Liver (tissue), 9 donors: Measurements from ENCODE around the gene SDF4. TPM values are rescaled to one million over a fixed set of nuclear protein-coding genes. Genes with fewer than 3 reads are reported as not detected.

Experiments
- DNase-seq: peaks from one replicate; pipeline ENCODE4 v3.0.0-alpha.2; 2017; ENCODE audit warnings: low spot score
- H3K27ac ChIP-seq, 2 donors: one replicate each; pipeline ENCODE4 v1.7.0; 2013; ENCODE audit warnings: inconsistent platforms in 2 of 2, low read length in 2 of 2, control low read depth in 1 of 2, low read depth in 1 of 2, mild to moderate bottlenecking in 1 of 2
- H3K27me3 ChIP-seq, 4 donors: one replicate each; pipeline versions ENCODE4 v1.6.1 to v1.7.0; 2013; ENCODE audit warnings: low read length in 3 of 4, inconsistent platforms in 1 of 4, mild to moderate bottlenecking in 1 of 4, moderate library complexity in 1 of 4; ENCODE audit not compliant: control insufficient read depth in 4 of 4, insufficient read depth in 4 of 4
- H3K36me3 ChIP-seq, 4 donors: one replicate each; pipeline versions ENCODE4 v1.6.1 to v1.7.0; 2013; ENCODE audit warnings: low read length in 3 of 4, mild to moderate bottlenecking in 3 of 4, low read depth in 1 of 4, moderate library complexity in 1 of 4; ENCODE audit not compliant: control insufficient read depth in 4 of 4, insufficient read depth in 3 of 4
- H3K4me1 ChIP-seq, 4 donors: one replicate each; pipeline versions ENCODE4 v1.6.1 to v1.7.0; 2013; ENCODE audit warnings: low read length in 3 of 4, mild to moderate bottlenecking in 3 of 4, moderate library complexity in 1 of 4; ENCODE audit not compliant: control insufficient read depth in 4 of 4, insufficient read depth in 4 of 4
- H3K4me3 ChIP-seq, 3 donors: one replicate each; pipeline versions ENCODE4 v1.6.1 to v1.7.0; 2013; ENCODE audit warnings: low read length in 3 of 3, control low read depth in 1 of 3, low read depth in 1 of 3, mild to moderate bottlenecking in 1 of 3
- H3K9ac ChIP-seq, 2 donors: one replicate each; pipeline ENCODE4 v1.7.0; 2013; ENCODE audit warnings: low read length in 2 of 2, mild to moderate bottlenecking in 2 of 2, moderate library complexity in 2 of 2, control low read depth in 1 of 2, low read depth in 1 of 2
- H3K9me3 ChIP-seq, 4 donors: one replicate each; pipeline versions ENCODE4 v1.6.1 to v1.7.0; 2013; ENCODE audit warnings: low read length in 3 of 4; ENCODE audit not compliant: control insufficient read depth in 4 of 4
- ATF3 ChIP-seq: IDR thresholded peaks from 2 replicates; pipeline ENCODE4 v1.6.1; 2016; ENCODE audit warnings: antibody characterized with exemption
- CTCF ChIP-seq: fragments of 150-350 bp; IDR thresholded peaks from 2 replicates; pipeline ENCODE4 v1.5.1; 2017; ENCODE audit warnings: improper control_type of control experiment, low read depth, low read length; ENCODE audit not compliant: missing input control
- EGR1 ChIP-seq, 2 donors: IDR thresholded peaks; 2 replicates each; pipeline ENCODE4 v1.6.1; 2016 to 2018; ENCODE audit warnings: antibody characterized with exemption in 2 of 2, low read depth in 2 of 2
- FOXA1 ChIP-seq: IDR thresholded peaks from 2 replicates; pipeline ENCODE4 v1.6.1; 2016; ENCODE audit warnings: antibody characterized with exemption
- FOXA2 ChIP-seq: IDR thresholded peaks from 2 replicates; pipeline ENCODE4 v1.6.1; 2016; ENCODE audit warnings: antibody characterized with exemption
- GABPA ChIP-seq, 2 donors: IDR thresholded peaks in 1 of 2; conservative IDR thresholded peaks in 1 of 2; 2 replicates each; pipeline ENCODE4 v1.6.1; 2016; ENCODE audit warnings: antibody characterized with exemption in 2 of 2, mild to moderate bottlenecking in 1 of 2, moderate library complexity in 1 of 2
- HNF4A ChIP-seq, 2 donors: conservative IDR thresholded peaks; 2 replicates each; pipeline ENCODE4 v1.6.1; 2016; ENCODE audit warnings: antibody characterized with exemption in 2 of 2, mild to moderate bottlenecking in 2 of 2
- HNF4G ChIP-seq: IDR thresholded peaks from 2 replicates; pipeline ENCODE4 v1.6.1; 2016; ENCODE audit warnings: antibody characterized with exemption
- JUND ChIP-seq, 2 donors: IDR thresholded peaks; 2 replicates each; pipeline ENCODE4 v1.6.1; 2016; ENCODE audit warnings: antibody characterized with exemption in 2 of 2
- MAX ChIP-seq: IDR thresholded peaks from 2 replicates; pipeline ENCODE4 v1.6.1; 2016; ENCODE audit warnings: antibody characterized with exemption
- NR2F2 ChIP-seq: IDR thresholded peaks from 2 replicates; pipeline ENCODE4 v1.6.1; 2016; ENCODE audit warnings: antibody characterized with exemption
- RAD21 ChIP-seq, 2 donors: IDR thresholded peaks; 2 replicates each; pipeline ENCODE4 v1.6.1; 2016; ENCODE audit warnings: antibody characterized with exemption in 2 of 2, mild to moderate bottlenecking in 2 of 2
- REST ChIP-seq: IDR thresholded peaks from 2 replicates; pipeline ENCODE4 v1.6.1; 2016; ENCODE audit warnings: antibody characterized with exemption, mild to moderate bottlenecking
- RXRA ChIP-seq, 2 donors: IDR thresholded peaks; 2 replicates each; pipeline ENCODE4 v1.6.1; 2017 to 2018; ENCODE audit warnings: antibody characterized with exemption in 2 of 2, mild to moderate bottlenecking in 1 of 2
- SP1 ChIP-seq: IDR thresholded peaks from 2 replicates; pipeline ENCODE4 v1.6.1; 2018; ENCODE audit warnings: antibody characterized with exemption, mild to moderate bottlenecking
- TAF1 ChIP-seq: conservative IDR thresholded peaks from 2 replicates; pipeline ENCODE4 v1.6.1; 2016; ENCODE audit warnings: antibody characterized with exemption, mild to moderate bottlenecking
- YY1 ChIP-seq: IDR thresholded peaks from 2 replicates; pipeline ENCODE4 v1.6.1; 2016; ENCODE audit warnings: antibody characterized with exemption, mild to moderate bottlenecking
- ZBTB33 ChIP-seq: IDR thresholded peaks from 2 replicates; pipeline ENCODE4 v1.6.1; 2016; ENCODE audit warnings: antibody characterized with exemption
- WGBS: extraction: QIAGEN DNeasy Blood & Tissue Kit; methylation state at CpG from one replicate; pipeline ENCODE4 v1.1.7; 2013; 5-methylcytosine and 5-hydroxymethylcytosine counted together
- polyA plus RNA-seq, 2 donors: library from polyadenylated mRNA; stranded (reverse) in 1 of 2; unstranded in 1 of 2; fragments of 200-250 nt in 1 of 2; fragments of >200 nt in 1 of 2; fragmentation: Nextera tagmentation in 1 of 2; extraction: Ambion mirVana in 1 of 2; gene quantifications; one replicate each; pipeline versions ENCODE4 v1.2.1 to v1.2.3, GENCODE V29; 2013 to 2015
- total RNA-seq, 2 donors: library from RNA; depleted of rRNA; stranded (reverse); fragments of >200 nt; gene quantifications; one replicate each; pipeline ENCODE4 v1.2.3, GENCODE V29; 2014
- donor health status: healthy.
- donor health status: healthy.
- donor health status: healthy.
- donor health status: healthy.
- donor health status: healthy.

The SDF4 gene
- total and polyA plus RNA-seq, 4 donors = 48.7 to 180 (median 75.9) TPM

GRCh38 chr1:1221887-1222574 lies 9.8 kb downstream of the SDF4 start:
- Histone ChIP-seq H3K4me1 (no peaks in the 10 kb centered on the region), H3K27me3 (no peaks in the 10 kb centered on the region), H3K9ac (no peak overlapping the region), H3K4me3 (no peak overlapping the region), H3K9me3 (no peaks in the 10 kb centered on the region), H3K36me3 (peaks cover 21 to 74% (median 38%) of the 10 kb centered on the region in 4 donors), H3K27ac (no peak overlapping the region)
- DNase-seq = no peak
- no peak for TF ChIP-seq REST
- no peak for TF ChIP-seq ATF3
- no peak for TF ChIP-seq SP1
- no peak for TF ChIP-seq FOXA2
- no peak for TF ChIP-seq HNF4G
- no peak for TF ChIP-seq FOXA1
- TF ChIP-seq RXRA (IDR thresholded peaks at IDR 0.05) = no peak
- TF ChIP-seq NR2F2 = no peak
- TF ChIP-seq MAX = no peak
- no peak for TF ChIP-seq CTCF
- TF ChIP-seq ZBTB33 = no peak
- TF ChIP-seq RAD21 (IDR thresholded peaks at IDR 0.05) = no peak
- no peak for TF ChIP-seq TAF1
- TF ChIP-seq EGR1 (IDR thresholded peaks at IDR 0.05; ENCODE audit: low read depth in 2 of 2) = no peak
- no peak for TF ChIP-seq YY1
- no peak for TF ChIP-seq JUND (IDR thresholded peaks at IDR 0.05)
- TF ChIP-seq GABPA (IDR thresholded peaks at IDR 0.05 in 1 of 2, conservative IDR thresholded peaks at IDR 0.05 in 1 of 2) = no peak
- TF ChIP-seq HNF4A (conservative IDR thresholded peaks at IDR 0.05) = no peak
- WGBS = 91% methylated on average over 30 of the region's 30 CpGs
